WERI-Rb-1 (cell line): Measurements from ENCODE around the gene XKRX.

Source experiments
- DNase-seq: peaks from one replicate; pipeline ENCODE4 v3.0.0-alpha.2; 2020
- H3K27ac ChIP-seq: fragments of 250-450 bp; sonication (Bioruptor Pico); 2 replicates; pipeline ENCODE4 v1.5.1; 2020; ENCODE audit warnings: mild to moderate bottlenecking, moderate library complexity
- H3K27me3 ChIP-seq: fragments of 250-450 bp; sonication (Bioruptor Pico); 2 replicates; pipeline ENCODE4 v1.5.1; 2021; ENCODE audit warnings: mild to moderate bottlenecking, low read depth, moderate library complexity; ENCODE audit not compliant: insufficient read depth, severe bottlenecking
- H3K36me3 ChIP-seq: fragments of 250-450 bp; sonication (Bioruptor Pico); 2 replicates; pipeline ENCODE4 v1.5.1; 2020; ENCODE audit warnings: mild to moderate bottlenecking, moderate library complexity
- H3K4me3 ChIP-seq: 2 replicates; pipeline ENCODE4 v1.5.1; 2011; ENCODE audit warnings: low read depth, mild to moderate bottlenecking, control low read depth, low read length
- H3K9me3 ChIP-seq: fragments of 250-450 bp; sonication (Bioruptor Pico); 2 replicates; pipeline ENCODE4 v1.5.1; 2021; ENCODE audit warnings: mild to moderate bottlenecking, moderate library complexity; ENCODE audit not compliant: severe bottlenecking
- CTCF ChIP-seq: IDR thresholded peaks from 2 replicates; pipeline ENCODE4 v1.5.1; 2011; ENCODE audit warnings: low read depth, mild to moderate bottlenecking, control low read depth, inconsistent platforms, low read length

XKRX gene

GRCh38 chrX:100915562-100915961 lies 13.2 kb downstream of the XKRX start:
- no peak for TF ChIP-seq CTCF
- no peak for DNase-seq

DNA sequence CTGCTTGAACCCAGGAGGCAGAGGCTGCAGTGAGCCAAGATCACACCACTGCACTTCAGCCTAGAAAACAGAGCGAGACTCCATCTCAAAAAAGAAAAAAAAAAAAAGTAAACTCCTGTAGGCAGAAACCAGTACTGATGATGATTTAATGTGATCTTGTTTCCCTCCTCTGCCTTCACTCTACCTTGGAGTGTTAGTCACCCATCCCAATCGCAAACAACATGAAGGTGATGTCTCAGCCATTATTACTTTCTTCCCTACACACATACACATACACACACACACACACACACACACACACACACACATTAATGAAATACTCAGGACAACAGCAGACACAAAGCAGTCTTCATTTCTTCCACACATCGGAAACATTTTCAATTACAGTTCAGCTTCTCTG lies 15.6 kb downstream of the XKRX start:
- no peaks in the 10 kb centered on the region for H3K36me3 ChIP-seq
- peaks cover 7% of the 10 kb centered on the region for H3K27me3 ChIP-seq
- TF ChIP-seq CTCF: no peak
- no peak overlapping the region for H3K27ac ChIP-seq
- no peak for DNase-seq
- no peaks in the 10 kb centered on the region for H3K9me3 ChIP-seq
- H3K4me3 ChIP-seq: no peak overlapping the region

More at GRCh38 chrX:100915562-100915961, 13.2 kb downstream of the XKRX start:
- Histone ChIP-seq H3K36me3 (no peaks in the 10 kb centered on the region), H3K27me3 (peaks cover 5% of the 10 kb centered on the region), H3K4me3 (no peak overlapping the region), H3K9me3 (no peaks in the 10 kb centered on the region), H3K27ac (no peak overlapping the region)

- TF ChIP-seq CTCF: no peak
- Histone ChIP-seq H3K27ac (no peak overlapping the region), H3K4me3 (no peak overlapping the region), H3K27me3 (peaks cover 5% of the 10 kb centered on the region), H3K9me3 (no peaks in the 10 kb centered on the region), H3K36me3 (no peaks in the 10 kb centered on the region)
- no peak for DNase-seq
These were observed 17.0 kb downstream of the XKRX start for GRCh38 chrX:100911731-100912130.

GRCh38 chrX:100905620-100906019 lies 23.1 kb downstream of the XKRX start:
- H3K36me3 ChIP-seq: no peaks in the 10 kb centered on the region
- H3K4me3 ChIP-seq: no peak overlapping the region
- TF ChIP-seq CTCF: no peak
- DNase-seq: no peak
- no peaks in the 10 kb centered on the region for H3K9me3 ChIP-seq
- peaks cover 11% of the 10 kb centered on the region for H3K27me3 ChIP-seq
- H3K27ac ChIP-seq: no peak overlapping the region

- Histone ChIP-seq H3K9me3 (no peaks in the 10 kb centered on the region), H3K27ac (no peak overlapping the region), H3K4me3 (no peak overlapping the region), H3K27me3 (peaks cover 11% of the 10 kb centered on the region), H3K36me3 (no peaks in the 10 kb centered on the region)
- no peak for DNase-seq
- TF ChIP-seq CTCF: no peak
These were observed 24.3 kb downstream of the XKRX start for GRCh38 chrX:100904433-100904832.

- TF ChIP-seq CTCF: peak; percentile 60
- H3K27ac ChIP-seq: no peak overlapping the region
- H3K4me3 ChIP-seq: no peak overlapping the region
- H3K27me3 ChIP-seq: peaks cover 10% of the 10 kb centered on the region
- DNase-seq: peak; percentile 34
- H3K9me3 ChIP-seq: no peaks in the 10 kb centered on the region
- no peaks in the 10 kb centered on the region for H3K36me3 ChIP-seq
These were observed 33.2 kb downstream of the XKRX start for GRCh38 chrX:100895365-100896075.
